ENCODE measurements around the gene SEPTIN6. TPM values are rescaled to one million over a fixed set of nuclear protein-coding genes. Genes with fewer than 3 reads are reported as not detected.

The SEPTIN6 gene
- total and polyA plus RNA-seq, 2 donors (not counting 1 experiment from before 2014, with no cell fraction given), result 227 to 310 TPM

GRCh38 chrX:119688911-119689321 is 4.1 kb downstream of the SEPTIN6 start:
- no peak overlapping the region for H3K9ac ChIP-seq (ENCODE audit: low read length)
- WGBS (ENCODE audit: insufficient coverage), result 40% methylated on average over 2 of the region's 4 CpGs
- intact Hi-C loops (cut with micrococcal nuclease), result loop anchor here (5.0 kb wide), 2 partner anchors 68 to 72 kb away; partner anchors contain the start of gene SOWAHD
- TF ChIP-seq EZH2 (IDR thresholded peaks at IDR 0.05; ENCODE audit: borderline replicate concordance, insufficient read depth, low read depth, low read length, poor library complexity, severe bottlenecking), result no peak
- TF ChIP-seq, protein P1, sequence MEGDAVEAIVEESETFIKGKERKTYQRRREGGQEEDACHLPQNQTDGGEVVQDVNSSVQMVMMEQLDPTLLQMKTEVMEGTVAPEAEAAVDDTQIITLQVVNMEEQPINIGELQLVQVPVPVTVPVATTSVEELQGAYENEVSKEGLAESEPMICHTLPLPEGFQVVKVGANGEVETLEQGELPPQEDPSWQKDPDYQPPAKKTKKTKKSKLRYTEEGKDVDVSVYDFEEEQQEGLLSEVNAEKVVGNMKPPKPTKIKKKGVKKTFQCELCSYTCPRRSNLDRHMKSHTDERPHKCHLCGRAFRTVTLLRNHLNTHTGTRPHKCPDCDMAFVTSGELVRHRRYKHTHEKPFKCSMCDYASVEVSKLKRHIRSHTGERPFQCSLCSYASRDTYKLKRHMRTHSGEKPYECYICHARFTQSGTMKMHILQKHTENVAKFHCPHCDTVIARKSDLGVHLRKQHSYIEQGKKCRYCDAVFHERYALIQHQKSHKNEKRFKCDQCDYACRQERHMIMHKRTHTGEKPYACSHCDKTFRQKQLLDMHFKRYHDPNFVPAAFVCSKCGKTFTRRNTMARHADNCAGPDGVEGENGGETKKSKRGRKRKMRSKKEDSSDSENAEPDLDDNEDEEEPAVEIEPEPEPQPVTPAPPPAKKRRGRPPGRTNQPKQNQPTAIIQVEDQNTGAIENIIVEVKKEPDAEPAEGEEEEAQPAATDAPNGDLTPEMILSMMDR (IDR thresholded peaks at IDR 0.05), result no peak
- H3K4me1 Mint-ChIP-seq, result peaks cover 61% of the 10 kb centered on the region
- H3K27ac ChIP-seq (ENCODE audit: low read length in 2 of 2), result peak overlapping the region; percentile 44 to 99
- H3K27me3 Mint-ChIP-seq, result no peaks in the 10 kb centered on the region
- no peaks in the 10 kb centered on the region for H3K9me3 Mint-ChIP-seq (ENCODE audit: insufficient read depth)
- ATAC-seq (ENCODE audit: low read depth) (no peak), DNase-seq (peak; percentile 21)
- H2AFZ ChIP-seq (ENCODE audit: insufficient read depth, low read depth, low read length, poor library complexity, severe bottlenecking), result no peak overlapping the region
- peak overlapping the region; percentile 72 for H3K4me2 ChIP-seq (replicated peaks; ENCODE audit: low read depth, low read length, poor library complexity, severe bottlenecking)
- no peaks in the 10 kb centered on the region for H3K36me3 ChIP-seq (replicated peaks in 1 of 2; ENCODE audit: control extremely low read depth in 1 of 2, control insufficient read depth in 1 of 2, extremely low read depth in 1 of 2, insufficient read depth in 2 of 2, low read length in 1 of 2)
- ChIA-PET POLR2A (interaction anchor here (0.5 to 0.7 kb wide), 2 partner anchors 22 to 89 kb away, joined by 3 read pairs; no protein-coding TSS in a partner anchor), CTCF (interaction anchor here (0.9 to 2.6 kb wide), 2 partner anchors 22 to 41 kb away, joined by 3 to 9 read pairs; no protein-coding TSS in a partner anchor)
- no peaks in the 10 kb centered on the region for H3K27me3 ChIP-seq (replicated peaks in 1 of 4; ENCODE audit: control extremely low read depth in 1 of 4, control insufficient read depth in 3 of 4, insufficient read depth in 4 of 4, low read length in 3 of 4)
- peak overlapping the region; percentile 89 for H3K27ac Mint-ChIP-seq
- H3K4me1 ChIP-seq (ENCODE audit: control insufficient read depth in 2 of 2, insufficient read depth in 2 of 2, low read length in 2 of 2), result peaks cover 70 to 78% of the 10 kb centered on the region in 2 donors
- peak overlapping the region; percentile 81 for H3K4me3 Mint-ChIP-seq
- peaks cover 78% of the 10 kb centered on the region for H3K79me2 ChIP-seq (ENCODE audit: control insufficient read depth, insufficient read depth, low read length)
- no peaks in the 10 kb centered on the region for H4K20me1 ChIP-seq (ENCODE audit: control insufficient read depth, insufficient read depth, low read length, poor library complexity, severe bottlenecking)
- no peak overlapping the region for H3K4me3 ChIP-seq (ENCODE audit: control extremely low read depth in 1 of 5, extremely low read depth in 1 of 5, insufficient read depth in 1 of 5, low read depth in 2 of 5, low read length in 4 of 5)
- H3K9me3 ChIP-seq (ENCODE audit: control extremely low read depth in 1 of 3, control insufficient read depth in 2 of 3, insufficient read depth in 1 of 3, low read length in 2 of 3), result no peaks in the 10 kb centered on the region

- ATAC-seq (ENCODE audit: low read depth) (no peak), DNase-seq (no peak)
- Histone ChIP-seq H3K36me3 (replicated peaks in 1 of 2; ENCODE audit: control extremely low read depth in 1 of 2, control insufficient read depth in 1 of 2, extremely low read depth in 1 of 2, insufficient read depth in 2 of 2, low read length in 1 of 2) (no peaks in the 10 kb centered on the region), H3K4me2 (replicated peaks; ENCODE audit: low read depth, low read length, poor library complexity, severe bottlenecking) (peak overlapping the region; percentile 72), H2AFZ (ENCODE audit: insufficient read depth, low read depth, low read length, poor library complexity, severe bottlenecking) (no peak overlapping the region), H3K27me3 (replicated peaks in 1 of 4; ENCODE audit: control extremely low read depth in 1 of 4, control insufficient read depth in 3 of 4, insufficient read depth in 4 of 4, low read length in 3 of 4) (no peaks in the 10 kb centered on the region), H4K20me1 (ENCODE audit: control insufficient read depth, insufficient read depth, low read length, poor library complexity, severe bottlenecking) (no peaks in the 10 kb centered on the region), H3K4me1 (ENCODE audit: control insufficient read depth in 2 of 2, insufficient read depth in 2 of 2, low read length in 2 of 2) (peaks cover 80 to 85% of the 10 kb centered on the region in 2 donors), H3K9ac (ENCODE audit: low read length) (peak overlapping the region; percentile 32), H3K9me3 (ENCODE audit: control extremely low read depth in 1 of 3, control insufficient read depth in 2 of 3, insufficient read depth in 1 of 3, low read length in 2 of 3) (no peaks in the 10 kb centered on the region), H3K4me3 (ENCODE audit: control extremely low read depth in 1 of 5, extremely low read depth in 1 of 5, insufficient read depth in 1 of 5, low read depth in 2 of 5, low read length in 4 of 5) (peak overlapping the region in 1 of 5 experiments; percentile 12), H3K27ac (ENCODE audit: low read length in 2 of 2) (peak overlapping the region; percentile 99), H3K79me2 (ENCODE audit: control insufficient read depth, insufficient read depth, low read length) (peaks cover 89% of the 10 kb centered on the region)
- POLR2A ChIA-PET, result no interaction called here
- H3K4me3 Mint-ChIP-seq, result peak overlapping the region; percentile 59
- intact Hi-C loops (cut with micrococcal nuclease), result loop anchor here (2.0 to 5.0 kb wide), 3 partner anchors 23 to 71 kb away; partner anchors contain the start of gene SOWAHD
- H3K27me3 Mint-ChIP-seq, result no peaks in the 10 kb centered on the region
- CTCF ChIA-PET, result no interaction called here
- no CpG with 5 or more reads among the region's 5 CpGs for WGBS (ENCODE audit: insufficient coverage)
- H3K4me1 Mint-ChIP-seq, result peaks cover 65% of the 10 kb centered on the region
- peak overlapping the region; percentile 99 for H3K27ac Mint-ChIP-seq
- TF ChIP-seq, protein P1 (IDR thresholded peaks at IDR 0.05), result no peak
- no peak for TF ChIP-seq EZH2 (IDR thresholded peaks at IDR 0.05; ENCODE audit: borderline replicate concordance, insufficient read depth, low read depth, low read length, poor library complexity, severe bottlenecking)
- H3K9me3 Mint-ChIP-seq (ENCODE audit: insufficient read depth), result no peaks in the 10 kb centered on the region
Measured at GRCh38 chrX:119687661-119688413, 5.1 kb downstream of the SEPTIN6 start.
